ENCODE measurements around the gene RASSF4. TPM values are rescaled to one million over a fixed set of nuclear protein-coding genes. Genes with fewer than 3 reads are reported as not detected.
A peak's percentile ranks its signal among the peaks of the same experiment; 100 is the strongest.

The RASSF4 gene
- total and polyA plus RNA-seq, 2 donors (not counting 3 experiments of a cell fraction or from before 2014, with no cell fraction given), result 7.6 to 8.2 TPM

DNA sequence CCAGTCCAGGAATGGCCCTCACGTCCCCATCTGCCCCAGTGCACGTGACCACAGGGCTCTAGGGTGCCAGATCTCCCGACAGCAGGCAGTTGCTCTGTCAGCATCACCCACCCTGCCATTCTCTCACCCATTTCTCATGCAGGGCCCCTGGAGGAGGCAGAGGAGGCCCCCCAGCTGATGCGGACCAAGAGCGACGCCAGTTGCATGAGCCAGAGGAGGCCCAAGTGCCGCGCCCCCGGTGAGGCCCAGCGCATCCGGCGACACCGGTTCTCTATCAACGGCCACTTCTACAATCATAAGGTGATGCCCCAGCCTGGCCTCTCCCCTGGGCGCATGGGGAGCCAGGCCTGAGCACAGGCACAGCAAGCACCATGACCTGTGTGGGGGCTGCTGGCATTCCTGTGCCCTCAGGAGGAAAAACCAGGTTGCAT is 25.1 kb downstream of the RASSF4 start:
- no peaks in the 10 kb centered on the region for H3K9me3 ChIP-seq (replicated peaks; ENCODE audit: control insufficient read depth, insufficient read depth, low read length)
- CTCF ChIA-PET, result interaction anchor here (1.0 kb wide), 1 partner anchor 52 kb away, joined by 5 read pairs; no protein-coding TSS in a partner anchor
- dilution Hi-C loops (cut with MboI; ENCODE audit: extremely low pct_ligation_motif_present, low sequenced_read_pairs) (no loop called here), intact Hi-C loops (cut with micrococcal nuclease) (loop anchor here (1.0 kb wide), 1 partner anchor 12 kb away; no protein-coding TSS in a partner anchor)
- TF ChIP-seq MYC (IDR thresholded peaks at IDR 0.05; ENCODE audit: low read depth, low read length), result no peak
- no peak for TF ChIP-seq GATA2 (IDR thresholded peaks at IDR 0.05; ENCODE audit: insufficient read depth, insufficient read length, low read depth, low read length)
- TF ChIP-seq, protein P1, sequence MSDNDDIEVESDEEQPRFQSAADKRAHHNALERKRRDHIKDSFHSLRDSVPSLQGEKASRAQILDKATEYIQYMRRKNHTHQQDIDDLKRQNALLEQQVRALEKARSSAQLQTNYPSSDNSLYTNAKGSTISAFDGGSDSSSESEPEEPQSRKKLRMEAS (IDR thresholded peaks at IDR 0.05; ENCODE audit: insufficient read depth, insufficient read length), result no peak
- TF ChIP-seq FOS (IDR thresholded peaks at IDR 0.05; ENCODE audit: borderline replicate concordance, insufficient read depth, low read length), result no peak
- no peak for TF ChIP-seq EZH2 (IDR thresholded peaks at IDR 0.05; ENCODE audit: borderline replicate concordance, low read depth, low read length, severe bottlenecking)
- TF ChIP-seq POLR2A (IDR thresholded peaks at IDR 0.05; ENCODE audit: low read depth, low read length), result no peak
- no peak overlapping the region for H3K9ac ChIP-seq (replicated peaks; ENCODE audit: extremely low read depth, insufficient read depth, low read length)
- H3K27me3 ChIP-seq (ENCODE audit: control insufficient read depth in 2 of 2, insufficient read depth in 2 of 2, low read length in 2 of 2), result no peaks in the 10 kb centered on the region
- peak overlapping the region; percentile 53 for H3K27ac ChIP-seq (ENCODE audit: insufficient read depth, low read depth, low read length)
- no peak overlapping the region for H3K4me3 ChIP-seq (replicated peaks in 1 of 3; ENCODE audit: insufficient read depth in 1 of 3, low read depth in 1 of 3, low read length in 3 of 3)
- DNase-seq (ENCODE audit: low read depth, low spot score) (no peak), FAIRE-seq (no peak)
- peaks cover 41% of the 10 kb centered on the region for H3K4me1 ChIP-seq (ENCODE audit: control insufficient read depth, extremely low read depth, insufficient read depth, low read length)
- no peaks in the 10 kb centered on the region for H3K79me2 ChIP-seq (ENCODE audit: control insufficient read depth, insufficient read depth, low read length)
- H3K4me2 ChIP-seq (ENCODE audit: insufficient read depth, low read length), result no peak overlapping the region
- no peaks in the 10 kb centered on the region for H3K36me3 ChIP-seq (ENCODE audit: control insufficient read depth in 2 of 2, extremely low read depth in 1 of 2, insufficient read depth in 2 of 2, low read length in 2 of 2)
- POLR2A ChIA-PET, result interaction anchor here (1.4 kb wide), 1 partner anchor 17 kb away, joined by 4 read pairs; no protein-coding TSS in a partner anchor
- BruUV-seq (replicated peaks), result TSS peak; percentile 51
- H4K20me1 ChIP-seq (replicated peaks; ENCODE audit: control insufficient read depth, extremely low read depth, insufficient read depth, low read length), result no peaks in the 10 kb centered on the region
- no peaks in the 10 kb centered on the region for H3K9me1 ChIP-seq (replicated peaks; ENCODE audit: control insufficient read depth, extremely low read depth, insufficient read depth, low read length)
- no peak overlapping the region for H2AFZ ChIP-seq (ENCODE audit: low read depth, low read length)

DNA sequence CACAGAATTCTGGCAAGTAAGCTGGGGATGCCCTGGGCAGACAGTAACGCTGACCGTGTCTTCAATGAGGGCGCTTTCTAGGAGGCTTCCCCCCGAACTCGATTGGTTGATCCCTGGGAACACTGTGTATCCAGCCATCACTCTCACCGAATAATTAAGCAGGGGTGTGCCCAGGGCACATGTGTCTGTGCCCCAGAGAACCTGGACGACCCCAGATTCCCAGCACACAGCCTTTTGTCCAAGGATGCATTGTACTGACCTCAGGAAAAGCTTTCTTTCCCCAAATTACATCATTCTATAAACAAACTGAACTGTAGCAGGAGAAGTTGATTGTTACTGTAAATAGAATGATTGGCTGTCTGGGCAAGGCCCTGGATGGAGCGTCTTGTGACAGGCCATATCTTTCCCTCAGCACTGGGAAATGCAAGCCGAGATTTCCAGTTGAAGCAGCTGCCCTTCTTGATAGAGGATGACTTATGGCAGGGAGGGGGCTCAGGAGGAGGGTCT is 25.6 kb downstream of the RASSF4 start:
- Histone ChIP-seq H2AFZ (ENCODE audit: low read depth, low read length) (no peak overlapping the region), H3K4me3 (replicated peaks in 1 of 3; ENCODE audit: insufficient read depth in 1 of 3, low read depth in 1 of 3, low read length in 3 of 3) (no peak overlapping the region), H4K20me1 (replicated peaks; ENCODE audit: control insufficient read depth, extremely low read depth, insufficient read depth, low read length) (no peaks in the 10 kb centered on the region), H3K27me3 (ENCODE audit: control insufficient read depth in 2 of 2, insufficient read depth in 2 of 2, low read length in 2 of 2) (no peaks in the 10 kb centered on the region), H3K4me1 (ENCODE audit: control insufficient read depth, extremely low read depth, insufficient read depth, low read length) (peaks cover 37% of the 10 kb centered on the region), H3K27ac (ENCODE audit: insufficient read depth, low read depth, low read length) (peak overlapping the region; percentile 53), H3K9ac (replicated peaks; ENCODE audit: extremely low read depth, insufficient read depth, low read length) (no peak overlapping the region), H3K79me2 (ENCODE audit: control insufficient read depth, insufficient read depth, low read length) (no peaks in the 10 kb centered on the region), H3K9me3 (replicated peaks; ENCODE audit: control insufficient read depth, insufficient read depth, low read length) (no peaks in the 10 kb centered on the region), H3K4me2 (ENCODE audit: insufficient read depth, low read length) (no peak overlapping the region), H3K36me3 (ENCODE audit: control insufficient read depth in 2 of 2, extremely low read depth in 1 of 2, insufficient read depth in 2 of 2, low read length in 2 of 2) (no peaks in the 10 kb centered on the region), H3K9me1 (replicated peaks; ENCODE audit: control insufficient read depth, extremely low read depth, insufficient read depth, low read length) (no peaks in the 10 kb centered on the region)
- ChIA-PET CTCF (interaction anchor here (1.0 kb wide), 1 partner anchor 52 kb away, joined by 5 read pairs; no protein-coding TSS in a partner anchor), POLR2A (interaction anchor here (1.4 kb wide), 1 partner anchor 16 kb away, joined by 4 read pairs; no protein-coding TSS in a partner anchor)
- TF ChIP-seq, protein P1 (IDR thresholded peaks at IDR 0.05; ENCODE audit: insufficient read depth, insufficient read length), result peak; percentile 22
- TF ChIP-seq MYC (IDR thresholded peaks at IDR 0.05; ENCODE audit: low read depth, low read length) (no peak), EZH2 (IDR thresholded peaks at IDR 0.05; ENCODE audit: borderline replicate concordance, low read depth, low read length, severe bottlenecking) (no peak), POLR2A (IDR thresholded peaks at IDR 0.05; ENCODE audit: low read depth, low read length) (no peak), JUN (IDR thresholded peaks at IDR 0.05; ENCODE audit: borderline replicate concordance, insufficient read depth, insufficient read length, low read depth) (peak; percentile 86)
- DNase-seq (ENCODE audit: low read depth, low spot score) (peak; percentile 95), FAIRE-seq (peak; percentile 82)
- intact Hi-C loops (cut with micrococcal nuclease), result loop anchor here (1.0 kb wide), 1 partner anchor 11 kb away; no protein-coding TSS in a partner anchor
- no TSS peak for BruUV-seq (replicated peaks)
- dilution Hi-C loops (cut with MboI; ENCODE audit: extremely low pct_ligation_motif_present, low sequenced_read_pairs), result no loop called here
